Placental pericyte (primary cell): ENCODE results near the gene MRAP2. TPM values are rescaled to one million over a fixed set of nuclear protein-coding genes. Genes with fewer than 3 reads are reported as not detected.

ENCODE experiments used
- total RNA-seq: library from RNA; depleted of rRNA; stranded (reverse); fragments of >200 nt; gene quantifications from 2 replicates; pipeline ENCODE4 v1.2.3, GENCODE V29; 2012

MRAP2 gene
- total RNA-seq: not detected in 2 replicates

GRCh38 chr6:84033523-84034451, at the start of gene MRAP2:
MRAP2 (plus strand) TSS chr6:84033772; CDS start chr6:84055319, 21,547 bp downstream.

Other genes with a start within 250 kb of the MRAP2 start
- not detected in 2 replicates for gene RIPPLY2, start 180.4 kb upstream of the MRAP2 start, total RNA-seq
- gene CYB5R4, start 174.1 kb upstream of the MRAP2 start, total RNA-seq: 5.3 and 7.6 TPM in 2 replicates
- gene CEP162, start 193.9 kb downstream of the MRAP2 start, total RNA-seq: 4.7 and 5.5 TPM in 2 replicates